Limb (tissue), 2 donors: ENCODE data around the gene ASPG.

Source experiments
- DNase-seq, 2 donors: peaks; one replicate each; pipeline ENCODE4 v3.0.0-alpha.2; 2016; ENCODE audit errors: extremely low spot score in 2 of 2

ASPG gene

GRCh38 chr14:104075530-104076151, 9.9 kb upstream of the ASPG start:
- no peak for DNase-seq

- DNase-seq, result no peak
Measured at GRCh38 chr14:104076743-104077142, 8.8 kb upstream of the ASPG start.

GRCh38 chr14:104078031-104078455, 7.5 kb upstream of the ASPG start:
- peak; percentile 89 to 90 for DNase-seq

- no peak for DNase-seq
Measured at GRCh38 chr14:104080376-104081260, 4.9 kb upstream of the ASPG start.

- DNase-seq, result no peak
Measured at GRCh38 chr14:104081261-104081835, 4.2 kb upstream of the ASPG start.

GRCh38 chr14:104081951-104082464, 3.5 kb upstream of the ASPG start:
- DNase-seq, result no peak

GRCh38 chr14:104082807-104083206, 2.7 kb upstream of the ASPG start:
- peak in 1 of 2 donors; percentile 32 for DNase-seq

GRCh38 chr14:104084251-104085002, 1.1 kb upstream of the ASPG start:
- DNase-seq, result no peak

GRCh38 chr14:104085889-104086201, 345 bp downstream of the ASPG start:
- peak in 1 of 2 donors; percentile 41 for DNase-seq

- peak in 1 of 2 donors; percentile 30 for DNase-seq
Measured at GRCh38 chr14:104086210-104086660, 735 bp downstream of the ASPG start.

- DNase-seq, result peak in 1 of 2 donors; percentile 27
Measured at GRCh38 chr14:104086661-104087461, 1.4 kb downstream of the ASPG start.

GRCh38 chr14:104087505-104087904, 2.0 kb downstream of the ASPG start:
- peak in 1 of 2 donors; percentile 27 for DNase-seq

GRCh38 chr14:104087981-104088850, 2.7 kb downstream of the ASPG start:
- peak in 1 of 2 donors; percentile 30 for DNase-seq

- peak in 1 of 2 donors; percentile 17 for DNase-seq
Measured at GRCh38 chr14:104090071-104090748, 4.7 kb downstream of the ASPG start.

GRCh38 chr14:104091061-104091926, 5.8 kb downstream of the ASPG start:
- DNase-seq, result no peak

GRCh38 chr14:104091927-104092771, 6.6 kb downstream of the ASPG start:
- no peak for DNase-seq

- DNase-seq, result no peak
Measured at GRCh38 chr14:104092931-104093365, 7.4 kb downstream of the ASPG start.
